Measurements from ENCODE around the gene SDHC. TPM values are rescaled to one million over a fixed set of nuclear protein-coding genes. Genes with fewer than 3 reads are reported as not detected.
A peak's percentile ranks its signal among the peaks of the same experiment; 100 is the strongest.

Gene SDHC
- total and polyA plus RNA-seq, 5 donors from 2014 or later = 80.9 to 294 (median 236) TPM

- Histone ChIP-seq H3K9me3 (ENCODE audit: control insufficient read depth in 2 of 2, low read length in 2 of 2) (no peaks in the 10 kb centered on the region), H3K4me1 (ENCODE audit: control insufficient read depth, insufficient read depth, low read length, poor library complexity, severe bottlenecking) (peaks cover 14% of the 10 kb centered on the region), H3K27ac (ENCODE audit: insufficient read depth, low read length, poor library complexity, severe bottlenecking) (no peak overlapping the region), H3K27me3 (ENCODE audit: control insufficient read depth, insufficient read depth, low read length) (no peaks in the 10 kb centered on the region), H3K36me3 (ENCODE audit: control insufficient read depth, insufficient read depth, low read length) (peaks cover 5% of the 10 kb centered on the region), H3K4me3 (ENCODE audit: low read depth, low read length) (no peak overlapping the region)
- Mint-ChIP-seq H3K4me1 (peaks cover 17 to 36% (median 27%) of the 10 kb centered on the region in 4 donors), H3K36me3 (peaks cover 8% of the 10 kb centered on the region), H3K27ac (no peak overlapping the region), H3K4me3 (no peak overlapping the region), H3K9me3 (no peaks in the 10 kb centered on the region), H3K27me3 (peaks cover 4% of the 10 kb centered on the region)
- ATAC-seq (ENCODE audit: low read depth in 2 of 2) (no peak), DNase-seq (no peak)
These were observed 13.7 kb upstream of the SDHC start for GRCh38 chr1:161300478-161300877.

DNA sequence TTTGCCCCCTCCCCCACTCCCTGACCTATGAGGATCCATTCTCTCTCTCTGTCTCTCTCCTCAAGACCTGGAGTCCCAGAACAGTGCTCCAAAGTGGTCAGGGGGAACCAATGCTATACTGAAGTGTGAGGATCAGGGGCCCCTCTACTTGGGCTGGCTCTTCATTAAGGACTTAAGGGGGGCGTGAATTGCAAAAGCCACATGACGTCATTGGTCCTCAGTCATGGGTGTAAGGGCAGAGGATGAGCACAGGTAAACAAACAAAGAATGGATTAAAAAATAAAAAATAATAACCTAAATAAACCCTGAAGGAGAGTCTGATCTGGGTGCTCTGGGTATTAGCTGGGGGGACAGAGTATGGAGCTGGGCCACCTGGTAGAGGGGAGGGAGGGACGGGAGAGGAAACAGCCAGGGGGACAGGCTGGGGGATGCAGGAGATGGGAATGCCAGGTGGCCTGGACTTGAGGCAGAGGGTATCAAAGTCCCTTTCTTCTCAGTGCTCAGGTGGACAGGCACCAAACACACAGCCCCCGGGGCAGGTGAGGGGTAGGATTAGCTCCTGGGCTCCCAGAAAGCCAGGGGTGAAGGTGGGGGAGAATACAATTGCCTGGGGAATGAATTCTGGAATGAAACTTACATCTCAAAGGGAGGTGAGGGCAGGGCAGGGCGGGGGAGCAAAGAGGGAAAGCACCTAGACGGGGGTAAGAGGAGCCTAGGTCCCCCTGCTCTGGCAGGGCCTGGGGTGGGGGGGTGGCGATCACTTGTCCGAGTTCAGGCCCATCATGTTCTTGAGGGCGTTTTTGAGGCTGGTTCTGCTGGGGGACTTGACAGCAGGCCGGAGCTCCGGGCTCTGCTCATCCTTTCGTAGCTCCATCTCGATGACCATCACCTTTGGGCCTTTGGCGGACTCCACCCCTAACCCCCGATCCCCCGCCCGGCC, 9.0 kb upstream of the SDHC start:
- Histone ChIP-seq H3K27me3 (ENCODE audit: control insufficient read depth, insufficient read depth, low read length) (no peaks in the 10 kb centered on the region), H3K4me1 (ENCODE audit: control insufficient read depth, insufficient read depth, low read length, poor library complexity, severe bottlenecking) (peaks cover 22% of the 10 kb centered on the region), H3K36me3 (ENCODE audit: control insufficient read depth, insufficient read depth, low read length) (peaks cover 5% of the 10 kb centered on the region), H3K4me3 (ENCODE audit: low read depth, low read length) (peak overlapping the region; percentile 65), H3K9me3 (ENCODE audit: control insufficient read depth in 2 of 2, low read length in 2 of 2) (no peaks in the 10 kb centered on the region), H3K27ac (ENCODE audit: insufficient read depth, low read length, poor library complexity, severe bottlenecking) (peak overlapping the region; percentile 81)
- Mint-ChIP-seq H3K4me1 (peaks cover 13 to 45% (median 31%) of the 10 kb centered on the region in 4 donors), H3K36me3 (peaks cover 3% of the 10 kb centered on the region), H3K9me3 (no peaks in the 10 kb centered on the region), H3K27me3 (peaks cover 16% of the 10 kb centered on the region), H3K27ac (peak overlapping the region in 2 of 3 donors; percentile 92 to 99), H3K4me3 (peak overlapping the region; percentile 92 to 99 (median 99))
- DNase-seq (peak in 1 of 3 donors; percentile 9), ATAC-seq (ENCODE audit: low read depth in 2 of 2) (no peak)

DNA sequence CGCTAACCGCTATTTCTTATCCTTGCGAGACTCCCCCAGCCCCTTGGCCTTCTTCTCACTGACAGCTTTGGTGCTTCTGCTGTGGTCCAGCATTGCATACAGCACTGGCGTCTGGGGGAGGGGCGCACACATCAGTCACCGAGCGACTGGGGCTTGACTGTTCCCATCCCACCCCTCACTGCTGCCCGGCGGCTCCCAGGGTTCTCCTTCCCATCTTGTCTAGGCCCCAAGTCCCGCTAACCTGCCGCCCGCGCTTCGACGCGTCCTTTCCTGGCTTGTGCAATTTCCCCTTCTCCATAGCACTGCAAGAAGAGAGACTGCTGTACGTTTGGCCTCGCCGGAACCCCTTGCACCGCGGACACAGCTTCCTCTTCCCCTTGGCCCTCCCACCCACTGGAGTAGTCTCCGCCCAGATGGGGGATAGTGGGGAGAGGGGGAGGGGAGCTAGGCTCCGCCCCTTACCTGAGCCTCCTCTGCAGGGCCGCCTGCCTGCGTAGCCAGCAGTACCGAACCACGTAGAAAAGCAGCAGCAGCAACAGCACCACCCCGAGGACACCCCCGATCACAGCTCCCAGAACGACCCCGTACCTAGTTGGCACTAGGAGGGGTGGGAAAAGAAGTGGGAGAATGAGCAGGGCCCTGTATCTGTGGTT, 8.2 kb upstream of the SDHC start:
- Histone ChIP-seq H3K36me3 (ENCODE audit: control insufficient read depth, insufficient read depth, low read length) (peaks cover 5% of the 10 kb centered on the region), H3K4me3 (ENCODE audit: low read depth, low read length) (peak overlapping the region; percentile 65), H3K4me1 (ENCODE audit: control insufficient read depth, insufficient read depth, low read length, poor library complexity, severe bottlenecking) (peaks cover 22% of the 10 kb centered on the region), H3K27ac (ENCODE audit: insufficient read depth, low read length, poor library complexity, severe bottlenecking) (peak overlapping the region; percentile 81), H3K9me3 (ENCODE audit: control insufficient read depth in 2 of 2, low read length in 2 of 2) (no peaks in the 10 kb centered on the region), H3K27me3 (ENCODE audit: control insufficient read depth, insufficient read depth, low read length) (no peaks in the 10 kb centered on the region)
- Mint-ChIP-seq H3K9me3 (no peaks in the 10 kb centered on the region), H3K27ac (peak overlapping the region; percentile 96 to 99 (median 98)), H3K36me3 (no peaks in the 10 kb centered on the region), H3K4me3 (peak overlapping the region; percentile 92 to 99 (median 99)), H3K4me1 (peaks cover 8 to 44% (median 31%) of the 10 kb centered on the region in 4 donors), H3K27me3 (peaks cover 16% of the 10 kb centered on the region)
- DNase-seq (peak; percentile 83 to 93 (median 91)), ATAC-seq (ENCODE audit: low read depth in 2 of 2) (peak; percentile 95 to 97)

- ATAC-seq (ENCODE audit: low read depth in 2 of 2) = peak in 1 of 2 donors; percentile 2
- H3K4me3 ChIP-seq (ENCODE audit: low read depth, low read length) = no peak overlapping the region
- peak in 2 of 3 donors; percentile 19 to 37 for DNase-seq
- Mint-ChIP-seq H3K27ac (peak overlapping the region in 2 of 3 donors; percentile 96 to 99), H3K9me3 (peaks cover 0 to 1% (median 0%) of the 10 kb centered on the region in 7 donors), H3K27me3 (peaks cover 17% of the 10 kb centered on the region), H3K4me1 (peaks cover 8 to 44% (median 31%) of the 10 kb centered on the region in 4 donors), H3K4me3 (peak overlapping the region in 3 of 4 donors; percentile 16 to 99 (median 44)), H3K36me3 (no peaks in the 10 kb centered on the region)
- no peaks in the 10 kb centered on the region for H3K9me3 ChIP-seq (ENCODE audit: control insufficient read depth in 2 of 2, low read length in 2 of 2)
- H3K36me3 ChIP-seq (ENCODE audit: control insufficient read depth, insufficient read depth, low read length) = peaks cover 5% of the 10 kb centered on the region
- H3K27me3 ChIP-seq (ENCODE audit: control insufficient read depth, insufficient read depth, low read length) = no peaks in the 10 kb centered on the region
- H3K4me1 ChIP-seq (ENCODE audit: control insufficient read depth, insufficient read depth, low read length, poor library complexity, severe bottlenecking) = peaks cover 22% of the 10 kb centered on the region
- peak overlapping the region; percentile 81 for H3K27ac ChIP-seq (ENCODE audit: insufficient read depth, low read length, poor library complexity, severe bottlenecking)
These were observed 6.9 kb upstream of the SDHC start for GRCh38 chr1:161307230-161307768.

- Mint-ChIP-seq H3K4me1 (peaks cover 8 to 38% (median 27%) of the 10 kb centered on the region in 4 donors), H3K27me3 (peaks cover 20% of the 10 kb centered on the region), H3K27ac (peak overlapping the region; percentile 48 to 99 (median 75)), H3K36me3 (no peaks in the 10 kb centered on the region), H3K4me3 (peak overlapping the region in 2 of 4 donors; percentile 79 to 99), H3K9me3 (peaks cover 0 to 1% (median 0%) of the 10 kb centered on the region in 7 donors)
- DNase-seq (no peak), ATAC-seq (ENCODE audit: low read depth in 2 of 2) (no peak)
- Histone ChIP-seq H3K27me3 (ENCODE audit: control insufficient read depth, insufficient read depth, low read length) (no peaks in the 10 kb centered on the region), H3K9me3 (ENCODE audit: control insufficient read depth in 2 of 2, low read length in 2 of 2) (no peaks in the 10 kb centered on the region), H3K4me3 (ENCODE audit: low read depth, low read length) (no peak overlapping the region), H3K4me1 (ENCODE audit: control insufficient read depth, insufficient read depth, low read length, poor library complexity, severe bottlenecking) (peaks cover 22% of the 10 kb centered on the region), H3K27ac (ENCODE audit: insufficient read depth, low read length, poor library complexity, severe bottlenecking) (no peak overlapping the region), H3K36me3 (ENCODE audit: control insufficient read depth, insufficient read depth, low read length) (peaks cover 3% of the 10 kb centered on the region)
These were observed 6.1 kb upstream of the SDHC start for GRCh38 chr1:161307892-161308638.

- no peak for ATAC-seq (ENCODE audit: low read depth in 2 of 2)
- peaks cover 0 to 1% (median 0%) of the 10 kb centered on the region in 7 donors for H3K9me3 Mint-ChIP-seq
- Histone ChIP-seq H3K4me1 (ENCODE audit: control insufficient read depth, insufficient read depth, low read length, poor library complexity, severe bottlenecking) (peaks cover 27% of the 10 kb centered on the region), H3K4me3 (ENCODE audit: low read depth, low read length) (no peak within 1 kb of the TSS), H3K27ac (ENCODE audit: insufficient read depth, low read length, poor library complexity, severe bottlenecking) (no peak within 1 kb of the TSS), H3K9me3 (ENCODE audit: control insufficient read depth in 2 of 2, low read length in 2 of 2) (no peaks in the 10 kb centered on the region), H3K27me3 (ENCODE audit: control insufficient read depth, insufficient read depth, low read length) (no peaks in the 10 kb centered on the region), H3K36me3 (ENCODE audit: control insufficient read depth, insufficient read depth, low read length) (no peaks in the 10 kb centered on the region)
- peaks cover 10 to 36% (median 22%) of the 10 kb centered on the region in 4 donors for H3K4me1 Mint-ChIP-seq
- H3K36me3 Mint-ChIP-seq = no peaks in the 10 kb centered on the region
- peaks cover 20% of the 10 kb centered on the region for H3K27me3 Mint-ChIP-seq
- peak within 1 kb of the TSS in 2 of 4 donors; percentile 39 to 99 for H3K4me3 Mint-ChIP-seq
- no peak for DNase-seq
- no peak within 1 kb of the TSS for H3K27ac Mint-ChIP-seq
These were observed 4.3 kb upstream of the SDHC start, which contains the start of gene MPZ for GRCh38 chr1:161309868-161310267. MPZ (minus strand) TSS chr1:161309968; CDS start chr1:161309905, 63 bp downstream.

All from CD4-positive, CD25-positive, alpha-beta regulatory T cell (primary cell).